Femur (tissue), 1 donor: ENCODE measurements around the gene LSG1.
"Not testable (repeated sequence)": the region's sequence is repeated elsewhere in the genome, so short reads cannot be mapped to it uniquely, and the experiment has no call there.

Experiments used
- DNase-seq: peaks from one replicate; pipeline ENCODE4 v3.0.0-alpha.2; 2017

LSG1 gene

DNA sequence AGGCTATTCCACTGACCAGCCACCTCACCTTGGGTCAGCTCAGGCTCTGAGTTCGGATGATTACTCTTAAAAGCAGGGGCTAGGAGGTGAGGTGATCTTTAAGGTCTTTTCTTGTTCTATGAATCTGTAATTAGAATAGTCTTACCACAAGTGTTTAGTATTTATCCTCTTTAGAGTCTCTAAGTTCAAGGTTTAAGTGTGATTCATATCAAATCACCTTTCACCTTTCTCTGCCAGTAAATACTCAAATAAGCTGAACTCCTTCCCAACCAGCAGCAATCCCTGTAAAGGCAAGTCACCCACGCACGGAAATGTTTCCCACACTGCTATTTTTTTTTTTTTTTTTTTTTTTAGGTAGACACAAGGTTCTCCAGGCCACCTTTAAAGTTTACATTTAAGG, 24.2 kb downstream of the LSG1 start:
- DNase-seq = no peak

DNA sequence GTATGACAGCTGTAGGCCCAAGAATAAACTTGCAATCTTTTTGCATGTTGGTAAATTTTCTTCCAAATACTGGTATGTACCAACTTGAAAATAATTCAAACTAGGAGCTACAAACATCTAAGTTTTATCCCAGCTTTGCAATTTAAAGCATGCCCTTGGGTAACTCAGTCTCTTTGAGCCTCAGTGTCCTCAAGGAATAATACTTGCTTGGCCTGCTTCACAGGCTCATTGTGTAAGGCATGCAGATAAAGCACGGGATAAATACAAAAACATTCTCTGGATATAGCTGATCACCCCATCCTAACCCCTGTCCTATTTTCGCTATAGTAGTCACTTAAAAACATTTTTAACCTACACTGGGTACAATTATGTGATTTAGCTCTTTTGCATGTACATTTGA, 29.2 kb downstream of the LSG1 start:
- DNase-seq = no peak

- DNase-seq = no peak
Measured at GRCh38 chr3:194640829-194641228, 31.2 kb downstream of the LSG1 start.

DNA sequence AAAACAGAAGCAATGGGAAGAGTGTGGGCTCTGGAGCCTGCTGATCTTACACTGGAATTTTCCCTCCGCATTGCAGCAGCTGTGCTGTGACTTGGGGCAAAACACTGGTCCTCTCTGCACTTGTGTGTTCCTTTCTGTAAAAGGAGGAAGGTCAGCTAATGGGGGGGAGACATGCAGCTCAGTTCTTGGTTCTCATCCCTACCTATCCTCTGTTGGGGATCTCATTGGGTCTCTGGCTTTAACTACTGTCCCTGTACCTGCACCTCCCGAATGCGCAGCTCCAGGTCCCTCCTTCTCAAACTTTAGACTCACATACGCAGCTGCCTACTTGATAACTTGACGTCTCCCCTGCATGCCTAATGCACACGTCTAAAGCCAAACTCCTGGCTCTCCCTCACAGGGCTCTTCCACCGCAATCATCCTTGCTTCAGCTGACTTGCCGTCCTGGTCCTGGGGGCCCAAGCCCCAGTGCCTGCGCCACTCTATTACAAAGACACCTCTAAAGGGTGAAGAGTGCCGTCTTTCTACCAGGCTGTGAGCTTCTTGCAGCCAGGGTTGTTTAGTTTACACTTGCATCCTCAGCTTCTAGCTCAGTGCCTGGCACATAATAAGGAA, 32.9 kb downstream of the LSG1 start:
- DNase-seq = no peak

DNA sequence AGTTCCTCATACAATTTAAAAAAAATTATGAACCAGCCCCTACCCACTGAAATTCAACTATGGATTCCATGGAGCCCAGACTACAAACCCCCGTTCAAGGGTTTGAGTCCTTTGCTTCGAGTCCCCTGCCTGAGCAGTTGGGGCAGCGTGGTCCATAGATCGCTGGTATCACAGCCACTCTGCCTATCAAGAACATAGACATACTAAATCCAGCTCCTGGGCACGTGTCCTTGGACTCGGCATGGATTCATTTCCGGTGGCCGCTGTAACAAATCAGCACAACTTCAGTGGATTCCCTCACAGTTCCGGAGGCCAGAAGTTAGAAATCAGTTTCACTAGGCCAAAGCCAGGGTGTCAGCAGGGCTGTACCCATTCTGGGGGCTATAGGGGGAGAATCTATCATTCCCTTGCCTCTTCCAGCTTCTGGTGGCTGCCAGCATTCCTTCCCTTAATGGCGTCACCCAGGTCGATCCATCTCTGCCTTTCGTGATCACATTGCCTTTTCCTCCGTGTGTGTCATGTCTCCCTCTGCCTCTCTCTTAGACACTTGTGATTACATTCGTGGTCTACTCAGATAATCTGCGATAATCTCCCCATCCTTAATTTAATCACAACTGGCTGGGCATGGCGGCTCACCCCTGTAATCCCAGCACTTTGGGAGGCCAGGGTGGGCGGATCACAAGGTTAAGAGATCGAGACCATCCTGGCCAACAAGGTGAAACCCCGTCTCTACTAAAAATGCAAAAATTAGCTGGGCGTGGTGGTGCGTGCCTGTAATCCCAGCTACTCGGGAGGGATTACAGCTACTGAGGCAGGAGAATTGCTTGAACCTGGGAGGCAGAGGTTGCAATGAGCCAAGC, 34.2 kb downstream of the LSG1 start:
- no peak for DNase-seq

DNA sequence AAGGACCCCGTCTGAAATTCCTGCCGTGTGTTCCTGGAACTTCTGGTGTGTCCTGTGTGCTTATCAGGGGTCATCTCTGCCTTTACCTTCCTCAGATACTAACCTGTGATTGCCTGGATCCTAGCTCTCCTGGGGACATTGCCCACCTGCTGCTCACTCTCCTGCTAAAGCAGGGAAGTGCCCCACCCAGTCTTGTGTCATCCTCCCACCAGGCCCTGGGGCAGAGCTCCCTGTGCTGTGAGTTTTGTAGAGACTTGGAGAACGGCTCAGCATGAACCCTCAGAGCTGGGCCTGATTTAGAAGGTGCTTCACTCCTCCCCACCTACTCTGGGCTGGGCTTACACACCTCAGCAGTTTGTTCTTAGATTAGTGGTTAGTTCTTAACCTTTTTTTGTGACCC, 34.9 kb downstream of the LSG1 start:
- DNase-seq = no peak

DNA sequence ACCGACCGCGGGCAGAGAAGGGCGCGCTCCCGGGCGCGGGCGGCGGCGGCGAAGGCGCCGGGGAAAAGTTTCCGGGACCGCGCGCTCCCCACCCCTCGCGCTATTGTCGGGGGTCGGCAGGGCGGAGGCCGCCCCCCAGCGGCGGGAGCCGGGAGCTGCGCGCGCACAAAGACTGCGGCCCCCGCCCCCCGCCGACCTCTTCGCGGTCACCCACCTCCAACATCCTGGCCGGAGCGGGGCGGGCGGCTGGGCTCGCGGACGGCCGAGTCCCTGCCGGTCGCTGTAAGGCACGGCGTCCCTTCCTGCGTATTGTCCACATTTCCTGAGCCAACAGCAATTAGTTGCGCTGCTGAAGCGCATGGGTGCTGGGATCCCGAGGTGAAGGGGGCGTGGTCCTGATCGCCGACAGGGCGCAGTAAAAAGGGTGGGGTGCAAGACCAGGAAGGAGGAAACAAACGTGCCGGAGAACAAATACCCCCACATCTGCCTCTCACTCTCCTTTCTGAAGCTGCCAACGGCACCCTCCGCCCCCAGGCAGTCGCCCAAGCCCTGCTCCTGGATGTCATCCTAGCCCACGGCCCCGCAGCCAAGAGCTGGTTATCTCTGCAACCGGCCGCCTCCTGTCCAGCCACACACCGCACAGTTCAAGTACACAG, 38.5 kb downstream of the LSG1 start, which contains the start of gene TMEM44:
TSS of gene TMEM44 (minus strand) at position 71 of the 656 bp plus-strand sequence. CDS start 204 bp downstream, outside the sequence.
- DNase-seq = peak; percentile 85

DNA sequence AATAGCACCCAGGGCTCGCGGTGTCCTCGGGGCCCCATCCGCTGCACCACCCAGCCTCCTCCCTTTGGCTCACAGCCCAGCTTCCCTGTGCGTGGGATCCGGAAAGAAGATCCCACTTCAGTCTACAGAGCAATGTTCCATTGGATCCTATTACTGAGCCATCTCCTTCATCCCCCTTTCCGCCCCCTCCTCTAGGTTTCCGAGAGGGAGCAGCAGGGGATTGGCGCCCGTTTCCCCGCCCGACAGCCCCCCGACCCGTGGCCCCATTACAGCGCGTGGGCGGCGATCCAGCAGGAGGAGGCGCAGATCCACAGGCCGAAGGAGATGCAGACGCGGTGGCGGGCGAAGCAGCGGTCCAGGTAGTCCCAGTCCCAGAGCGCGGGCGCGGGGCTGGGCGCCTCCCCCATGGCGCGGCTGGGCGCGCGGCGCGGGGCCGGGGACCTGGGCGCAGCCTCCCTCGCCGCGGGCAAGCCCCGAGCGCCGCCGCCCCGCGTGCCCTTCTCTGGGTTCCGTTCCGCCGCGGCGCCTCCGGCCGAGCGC, 39.1 kb downstream of the LSG1 start:
- DNase-seq = peak; percentile 67

GRCh38 chr3:194632226-194632808, 39.7 kb downstream of the LSG1 start:
- DNase-seq = no peak

DNA sequence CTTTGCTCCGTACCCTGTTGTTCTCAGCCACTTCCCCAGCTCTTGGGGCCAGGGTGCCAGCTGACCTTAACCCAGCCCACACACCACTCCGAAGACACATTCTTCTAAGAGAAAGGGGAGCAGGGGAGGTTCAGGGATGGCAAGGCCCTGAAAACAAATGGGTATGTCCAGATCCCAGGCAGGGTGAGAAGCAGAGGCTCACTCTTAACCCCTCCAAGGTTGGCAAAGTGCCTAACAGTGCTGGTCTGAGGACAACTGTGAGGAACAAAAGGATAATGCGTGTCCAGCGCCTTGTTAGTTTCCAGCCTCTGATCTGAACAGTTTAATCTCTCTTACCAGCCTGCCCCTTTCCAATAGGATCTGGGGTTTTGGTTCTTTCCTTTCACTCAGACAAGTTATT, 40.3 kb downstream of the LSG1 start:
- DNase-seq = no peak

DNA sequence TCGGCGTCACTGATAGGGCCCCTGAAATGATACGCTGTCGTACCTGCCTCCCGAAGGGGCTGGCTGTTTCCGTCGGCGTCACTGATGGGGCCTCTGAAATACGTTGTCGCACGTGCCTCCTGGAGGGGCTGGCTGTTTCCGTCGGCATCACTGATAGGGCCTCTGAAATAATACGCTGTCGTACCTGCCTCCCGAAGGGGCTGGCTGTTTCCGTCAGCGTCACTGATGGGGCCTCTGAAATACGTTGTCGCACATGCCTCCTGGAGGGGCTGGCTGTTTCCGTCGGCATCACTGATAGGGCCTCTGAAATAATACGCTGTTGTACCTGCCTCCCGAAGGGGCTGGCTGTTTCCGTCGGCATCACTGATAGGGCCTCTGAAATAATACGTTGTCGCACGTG, 41.3 kb downstream of the LSG1 start:
- DNase-seq = not testable (repeated sequence)

- DNase-seq = no peak
Measured at GRCh38 chr3:194624956-194625355, 47.0 kb downstream of the LSG1 start.

GRCh38 chr3:194623449-194624290, 48.3 kb downstream of the LSG1 start:
- no peak for DNase-seq

GRCh38 chr3:194622621-194623340, 49.2 kb downstream of the LSG1 start:
- DNase-seq = no peak

DNA sequence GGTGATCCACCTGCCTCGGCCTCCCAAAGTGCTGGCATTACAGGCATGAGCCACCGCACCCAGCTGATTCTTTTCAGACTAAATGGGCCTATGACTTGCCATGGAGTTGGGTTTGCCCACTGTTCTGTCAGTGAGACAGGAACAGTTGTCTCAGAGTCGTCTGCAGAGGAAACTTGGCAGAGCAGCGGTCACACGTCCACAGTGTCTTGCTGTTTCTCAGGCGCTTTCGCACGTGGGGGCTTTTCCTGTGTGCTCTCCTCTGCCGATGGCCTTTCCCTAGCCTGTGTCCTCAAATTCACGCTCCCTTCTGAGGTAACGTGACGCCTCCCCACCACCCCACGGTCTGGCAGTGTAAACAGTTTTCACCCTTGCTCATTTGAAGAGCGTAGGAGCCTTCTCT, 50.0 kb downstream of the LSG1 start:
- DNase-seq = no peak

GRCh38 chr3:194620196-194620595, 51.8 kb downstream of the LSG1 start:
- DNase-seq = no peak

DNA sequence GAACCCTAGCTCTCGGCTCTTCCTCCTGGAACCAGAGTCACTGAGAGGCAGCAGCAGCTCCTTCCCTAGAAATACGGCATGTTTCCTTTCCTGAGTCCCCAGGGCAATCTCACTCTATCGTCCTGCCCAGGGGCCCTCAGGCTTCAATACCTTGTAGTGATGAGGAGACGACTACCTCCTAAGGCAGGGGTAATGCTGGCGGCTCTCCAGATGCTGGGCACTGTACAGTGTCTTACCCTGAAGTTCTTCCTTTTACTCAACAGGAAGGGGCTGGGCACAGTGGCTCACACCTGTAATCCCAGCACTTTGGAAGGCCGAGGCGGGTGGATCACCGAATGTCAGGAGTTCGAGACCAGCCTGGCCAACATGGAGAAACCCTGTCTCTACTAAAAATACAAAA, 52.2 kb downstream of the LSG1 start:
- no peak for DNase-seq

GRCh38 chr3:194618858-194619608, 53.0 kb downstream of the LSG1 start:
- DNase-seq = no peak

DNA sequence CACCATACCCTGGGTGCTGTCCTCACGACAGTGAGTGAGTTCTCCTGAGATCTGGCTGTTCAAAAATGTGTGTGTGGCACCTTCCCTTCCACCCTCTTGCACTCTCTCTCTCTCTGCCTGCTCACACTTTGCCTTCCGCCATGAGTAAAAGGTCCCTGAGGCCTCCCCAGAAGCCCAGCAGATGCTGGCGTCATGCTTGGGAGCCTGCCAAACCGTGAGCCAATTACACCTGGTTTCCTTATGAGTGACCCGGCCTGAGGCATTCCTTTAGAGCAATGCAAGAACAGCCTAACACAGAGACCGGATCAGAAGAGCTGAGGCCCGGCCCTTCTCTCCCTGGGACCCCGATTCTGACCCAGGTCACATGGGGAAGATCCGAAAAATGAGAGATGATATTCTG, 54.2 kb downstream of the LSG1 start:
- DNase-seq = no peak

DNA sequence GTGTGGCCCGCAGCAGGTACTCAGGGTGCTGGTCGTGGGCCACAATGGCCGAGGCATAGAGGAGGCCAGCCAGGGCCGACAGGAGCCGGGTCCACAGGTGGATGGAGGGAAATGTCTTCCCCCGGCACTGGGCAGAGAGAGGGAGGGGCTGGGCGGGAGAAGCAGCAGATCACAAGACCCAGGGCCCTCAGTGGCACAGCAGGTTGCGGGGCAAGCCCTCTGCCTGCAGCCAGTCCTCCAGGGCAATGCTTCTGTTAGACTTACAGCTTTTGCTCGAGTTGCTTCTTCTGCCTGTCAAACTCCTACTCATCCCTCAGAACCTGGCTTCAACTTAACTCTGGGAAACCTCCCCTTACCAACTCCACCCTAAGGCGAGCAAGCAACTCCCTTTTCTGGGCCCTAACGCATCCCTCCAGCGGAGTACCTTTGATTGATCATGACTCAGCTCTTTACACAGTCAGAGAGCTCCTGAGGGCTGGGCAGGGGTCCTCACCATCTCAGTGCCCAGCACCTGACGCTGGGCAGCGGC, 54.8 kb downstream of the LSG1 start:
- no peak for DNase-seq

DNA sequence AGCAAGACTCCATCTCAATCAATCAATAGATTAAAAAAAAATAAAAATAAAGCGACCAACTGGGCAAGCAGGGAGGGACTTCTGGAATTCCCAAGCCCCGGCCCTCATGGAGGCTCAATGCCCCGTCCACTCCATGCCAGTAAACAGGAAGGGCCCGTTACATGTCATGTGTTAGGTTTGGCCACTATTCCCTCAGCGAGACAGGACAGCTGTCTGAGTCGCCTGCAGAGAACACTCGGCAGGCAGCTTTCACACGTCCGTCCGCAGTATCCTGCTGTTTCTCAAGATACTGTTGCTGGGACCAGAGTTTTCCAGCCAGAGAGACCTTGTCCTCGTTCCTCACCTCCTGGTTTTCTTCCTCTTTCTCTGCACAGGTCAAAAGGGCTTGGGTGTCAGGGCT, 56.8 kb downstream of the LSG1 start:
- DNase-seq = no peak
